MCF 10A (cell line): ENCODE data around the gene HLX. TPM values are rescaled to one million over a fixed set of nuclear protein-coding genes. Genes with fewer than 3 reads are reported as not detected.

Experiments
- BruUV-seq: library from RNA; stranded (reverse); fragments of 400-500 nt; replicated peaks from 2 replicates; lab custom pipeline; 2021; lab: Mats Ljungman, UMichigan
- CTCF ChIA-PET: fragments of 300-600 bp; sonication (Branson Sonifier 250); formaldehyde crosslinking; extraction: SDS; loops from one replicate; lab custom pipeline; 2021; ENCODE audit warnings: antibody characterized with exemption, inconsistent platforms; lab: Yijun Ruan, JAX
- POLR2A ChIA-PET: fragments of 300-600, 350-650 bp; sonication (Branson Sonifier 250); formaldehyde crosslinking; extraction: SDS; loops from one replicate; lab custom pipeline; 2020; ENCODE audit warnings: antibody characterized with exemption, inconsistent platforms; lab: Yijun Ruan, JAX
- DNase-seq: peaks from one replicate; pipeline ENCODE4 v3.0.0-alpha.2; 2018; ENCODE audit not compliant: unreplicated experiment
- H3K27ac Mint-ChIP-seq: one replicate; pipeline ENCODE4 v1.8.0; 2022; ENCODE audit warnings: mild to moderate bottlenecking, low read depth, mixed read lengths; ENCODE audit not compliant: unreplicated experiment
- H3K27me3 Mint-ChIP-seq: one replicate; pipeline ENCODE4 v1.8.0; 2022; ENCODE audit warnings: mixed read lengths; ENCODE audit not compliant: insufficient read depth, unreplicated experiment
- H3K36me3 Mint-ChIP-seq: one replicate; pipeline ENCODE4 v1.8.0; 2022; ENCODE audit warnings: mild to moderate bottlenecking, moderate library complexity, mixed read lengths; ENCODE audit not compliant: insufficient read depth, unreplicated experiment
- H3K4me1 Mint-ChIP-seq: one replicate; pipeline ENCODE4 v1.8.0; 2022; ENCODE audit warnings: mixed read lengths; ENCODE audit not compliant: insufficient read depth, unreplicated experiment
- H3K4me3 Mint-ChIP-seq: one replicate; pipeline ENCODE4 v1.8.0; 2022; ENCODE audit warnings: mild to moderate bottlenecking, moderate library complexity, mixed read lengths; ENCODE audit not compliant: unreplicated experiment
- H3K9me3 Mint-ChIP-seq: one replicate; pipeline ENCODE4 v1.8.0; 2022; ENCODE audit warnings: mixed read lengths; ENCODE audit not compliant: unreplicated experiment
- CTCF ChIP-seq: fragments of 200-600 bp; IDR thresholded peaks from one replicate; pipeline ENCODE4 v1.8.0; 2022; ENCODE audit warnings: antibody characterized with exemption, mild to moderate bottlenecking; ENCODE audit not compliant: unreplicated experiment
- intact Hi-C: fragments of 100-400 bp; cut with micrococcal nuclease; formaldehyde crosslinking; loops from 2 replicates; pipeline ENCODE4 v1.14.1; 2022
- total RNA-seq: library from RNA; stranded (reverse); gene quantifications from 2 replicates; pipeline ENCODE4 v1.2.3, GENCODE V29; 2022

HLX gene
- total RNA-seq, 1 experiment from 2014 or later = 2.3 TPM

DNA sequence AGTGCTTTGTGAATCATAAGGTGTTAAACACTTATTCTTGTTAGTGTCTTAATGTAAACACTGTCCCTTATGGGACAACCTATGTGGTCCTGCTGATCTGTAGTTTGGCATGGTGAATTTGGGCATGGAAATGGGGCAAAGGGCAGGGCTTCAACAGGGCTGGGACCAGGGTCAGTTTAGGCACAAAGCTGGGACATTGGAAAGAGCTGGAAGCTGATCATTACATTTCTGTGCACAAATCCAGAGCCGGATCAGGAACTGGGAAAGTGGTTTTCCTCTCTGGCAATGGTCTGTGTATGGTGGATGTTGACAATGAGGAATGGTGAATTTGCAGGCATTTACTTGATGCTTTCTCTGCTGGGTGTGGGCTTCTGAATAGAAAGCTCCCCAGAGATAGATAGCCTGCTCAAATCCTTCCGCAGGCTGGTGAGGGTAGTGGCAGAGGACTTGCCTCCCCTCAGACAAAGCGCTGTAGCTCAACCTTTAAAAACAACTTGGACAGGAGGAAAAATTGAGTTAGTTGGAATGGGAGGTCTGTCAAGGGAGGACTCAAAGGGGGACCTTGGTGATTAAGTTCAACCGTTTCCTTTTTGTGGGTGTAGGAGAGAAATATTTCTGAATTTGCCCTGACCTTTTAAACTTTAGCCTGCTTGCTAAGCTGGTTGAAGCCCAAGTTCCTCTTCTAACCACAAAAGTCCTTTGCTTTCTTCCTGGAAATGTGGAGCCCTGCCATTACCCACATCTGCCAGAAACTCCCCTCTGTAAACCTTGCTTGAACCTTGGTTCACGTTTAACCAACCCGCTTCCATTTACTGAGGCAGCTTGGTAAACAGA lies 35.3 kb downstream of the HLX start:
- H3K4me3 Mint-ChIP-seq = no peak overlapping the region
- no peaks in the 10 kb centered on the region for H3K9me3 Mint-ChIP-seq
- DNase-seq = no peak
- POLR2A ChIA-PET = no interaction called here
- no peaks in the 10 kb centered on the region for H3K27me3 Mint-ChIP-seq
- H3K36me3 Mint-ChIP-seq = no peaks in the 10 kb centered on the region
- no peak for TF ChIP-seq CTCF
- intact Hi-C loops = no loop called here
- no peaks in the 10 kb centered on the region for H3K4me1 Mint-ChIP-seq
- no peak overlapping the region for H3K27ac Mint-ChIP-seq
- CTCF ChIA-PET = interaction anchor here (0.6 to 1.7 kb wide), 4 partner anchors 111 to 521 kb away, joined by 3 to 6 read pairs (median 4); no protein-coding TSS in a partner anchor
- BruUV-seq = no TSS peak

DNA sequence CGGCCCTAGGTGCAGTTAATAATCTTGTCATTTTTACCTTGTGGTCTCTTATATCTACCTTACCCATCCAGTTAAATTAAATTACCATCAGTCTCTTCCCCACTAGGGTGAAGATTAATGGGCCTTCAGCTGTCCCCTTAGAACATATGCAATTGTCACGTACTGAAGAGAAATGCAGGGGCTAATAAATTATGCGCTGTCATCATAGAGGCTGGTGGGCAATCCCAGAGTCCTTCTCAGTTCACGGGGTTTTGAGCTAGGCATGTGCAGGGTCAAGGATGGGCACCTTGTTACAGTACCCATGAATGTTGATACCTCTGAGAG lies 35.8 kb downstream of the HLX start:
- no peak for DNase-seq
- Mint-ChIP-seq H3K9me3 (no peaks in the 10 kb centered on the region), H3K4me1 (no peaks in the 10 kb centered on the region), H3K4me3 (no peak overlapping the region), H3K36me3 (no peaks in the 10 kb centered on the region), H3K27me3 (no peaks in the 10 kb centered on the region), H3K27ac (no peak overlapping the region)
- BruUV-seq = no TSS peak
- POLR2A ChIA-PET = no interaction called here
- intact Hi-C loops = no loop called here
- CTCF ChIA-PET = interaction anchor here (0.6 to 1.7 kb wide), 3 partner anchors 159 to 520 kb away, joined by 3 to 6 read pairs (median 4); no protein-coding TSS in a partner anchor
- TF ChIP-seq CTCF = no peak

DNA sequence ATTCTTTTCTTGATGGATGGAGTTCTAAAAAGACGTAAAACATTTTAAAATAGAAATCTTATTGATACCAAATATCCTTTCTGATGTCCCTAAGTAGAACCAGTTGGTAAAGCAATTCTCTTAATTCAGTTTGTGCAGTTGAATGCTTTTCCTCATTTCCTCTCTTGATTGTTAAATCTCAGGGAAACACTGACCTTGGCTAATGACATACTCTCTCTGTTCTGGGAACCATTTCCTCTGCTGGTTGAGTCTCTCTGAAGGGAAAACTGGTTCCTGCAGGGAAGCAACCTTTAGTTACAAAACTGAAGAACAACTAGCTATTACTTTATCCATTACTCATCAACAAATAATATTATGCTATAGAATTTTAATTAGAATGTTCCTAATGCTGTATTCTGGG lies 36.7 kb downstream of the HLX start:
- ChIA-PET POLR2A (interaction anchor here (0.9 to 1.5 kb wide), 2 partner anchors 8 to 10 kb away, joined by 3 to 4 read pairs; no protein-coding TSS in a partner anchor), CTCF (interaction anchor here (1.2 to 1.6 kb wide), 2 partner anchors 8 to 41 kb away, joined by 3 to 9 read pairs; no protein-coding TSS in a partner anchor)
- intact Hi-C loops = no loop called here
- no peak overlapping the region for H3K4me3 Mint-ChIP-seq
- H3K27ac Mint-ChIP-seq = no peak overlapping the region
- H3K36me3 Mint-ChIP-seq = no peaks in the 10 kb centered on the region
- H3K27me3 Mint-ChIP-seq = no peaks in the 10 kb centered on the region
- BruUV-seq = no TSS peak
- H3K4me1 Mint-ChIP-seq = no peaks in the 10 kb centered on the region
- H3K9me3 Mint-ChIP-seq = no peaks in the 10 kb centered on the region
- no peak for TF ChIP-seq CTCF
- no peak for DNase-seq

- CTCF ChIA-PET = interaction anchor here (0.6 to 1.6 kb wide), 3 partner anchors 9 to 715 kb away, joined by 3 to 9 read pairs (median 8); no protein-coding TSS in a partner anchor
- Mint-ChIP-seq H3K36me3 (no peaks in the 10 kb centered on the region), H3K9me3 (no peaks in the 10 kb centered on the region), H3K4me3 (no peak overlapping the region), H3K27ac (no peak overlapping the region), H3K4me1 (no peaks in the 10 kb centered on the region), H3K27me3 (no peaks in the 10 kb centered on the region)
- POLR2A ChIA-PET = interaction anchor here (0.7 to 1.5 kb wide), 2 partner anchors 9 to 504 kb away, joined by 4 read pairs; no protein-coding TSS in a partner anchor
- intact Hi-C loops = no loop called here
- no peak for DNase-seq
- TF ChIP-seq CTCF = no peak
- no TSS peak for BruUV-seq
Measured at GRCh38 chr1:220917101-220917500, 37.9 kb downstream of the HLX start.
